ENCODE results near the gene SH2D1B.

DNA sequence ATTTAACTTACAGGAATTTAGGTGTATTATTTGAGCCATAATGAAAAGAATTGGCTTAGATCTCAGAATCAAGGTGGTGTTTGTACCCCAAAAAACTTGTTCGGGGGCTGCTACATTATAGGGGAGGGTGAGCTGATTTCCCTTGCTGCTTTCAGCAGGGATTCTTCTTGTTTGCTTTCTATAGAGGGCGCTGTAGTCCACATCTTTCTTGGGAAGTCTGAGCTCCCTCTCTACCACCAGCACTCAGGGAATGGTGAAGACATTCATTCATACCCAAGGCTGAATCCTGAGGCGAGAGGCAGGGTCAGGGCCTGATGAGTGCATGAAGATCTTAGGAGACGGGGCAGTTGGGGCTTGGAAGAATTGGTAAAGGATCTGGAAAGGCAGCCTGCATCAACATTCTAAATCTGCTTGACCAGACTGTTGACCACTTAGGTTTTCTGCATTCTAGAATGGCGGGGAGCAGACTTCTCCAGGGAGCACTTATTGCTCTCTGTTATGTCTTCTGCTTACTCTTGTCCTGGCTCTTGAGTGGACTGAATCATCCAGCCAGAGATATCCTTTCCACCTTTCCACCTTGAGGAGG lies 54.2 kb downstream of the SH2D1B start:
- TF ChIP-seq, protein P1, sequence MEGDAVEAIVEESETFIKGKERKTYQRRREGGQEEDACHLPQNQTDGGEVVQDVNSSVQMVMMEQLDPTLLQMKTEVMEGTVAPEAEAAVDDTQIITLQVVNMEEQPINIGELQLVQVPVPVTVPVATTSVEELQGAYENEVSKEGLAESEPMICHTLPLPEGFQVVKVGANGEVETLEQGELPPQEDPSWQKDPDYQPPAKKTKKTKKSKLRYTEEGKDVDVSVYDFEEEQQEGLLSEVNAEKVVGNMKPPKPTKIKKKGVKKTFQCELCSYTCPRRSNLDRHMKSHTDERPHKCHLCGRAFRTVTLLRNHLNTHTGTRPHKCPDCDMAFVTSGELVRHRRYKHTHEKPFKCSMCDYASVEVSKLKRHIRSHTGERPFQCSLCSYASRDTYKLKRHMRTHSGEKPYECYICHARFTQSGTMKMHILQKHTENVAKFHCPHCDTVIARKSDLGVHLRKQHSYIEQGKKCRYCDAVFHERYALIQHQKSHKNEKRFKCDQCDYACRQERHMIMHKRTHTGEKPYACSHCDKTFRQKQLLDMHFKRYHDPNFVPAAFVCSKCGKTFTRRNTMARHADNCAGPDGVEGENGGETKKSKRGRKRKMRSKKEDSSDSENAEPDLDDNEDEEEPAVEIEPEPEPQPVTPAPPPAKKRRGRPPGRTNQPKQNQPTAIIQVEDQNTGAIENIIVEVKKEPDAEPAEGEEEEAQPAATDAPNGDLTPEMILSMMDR (IDR thresholded peaks at IDR 0.05), result peak in 4 of 6 experiments; percentile 33 to 72 (median 64)
- TF ChIP-seq POLR2A (IDR thresholded peaks at IDR 0.05), result no peak

All from Peyer's patch (tissue), 4 donors.